Measurements from ENCODE around the gene FREM3. TPM values are rescaled to one million over a fixed set of nuclear protein-coding genes. Genes with fewer than 3 reads are reported as not detected.

The FREM3 gene
- total RNA-seq, 1 experiment from 2014 or later = not detected

DNA sequence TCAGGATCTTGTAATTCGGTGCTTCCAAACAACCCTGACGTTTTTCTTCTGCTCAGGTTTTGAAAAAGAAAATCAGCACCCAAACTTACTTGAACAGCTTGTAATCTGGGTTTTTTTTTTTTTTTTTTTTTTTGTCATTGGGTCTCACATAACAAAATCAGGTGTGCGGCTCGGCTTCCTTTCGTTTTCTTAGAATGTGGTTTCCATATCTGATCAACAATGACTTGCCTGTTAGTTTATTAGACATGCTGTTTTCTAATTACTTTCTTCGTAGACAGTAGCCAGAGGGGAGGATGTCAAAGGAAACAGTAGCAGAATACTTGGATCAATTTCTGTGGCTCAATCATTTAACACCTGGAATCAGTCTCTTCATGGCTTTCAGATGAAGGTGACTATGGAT, 890 bp upstream of the FREM3 start:
- TF ChIP-seq CTCF (conservative IDR thresholded peaks at IDR 0.05) = no peak
- DNase-seq = no peak
- Histone ChIP-seq H2BK12ac (ENCODE audit: insufficient read length, low read depth, low read length) (no peak overlapping the region), H4K8ac (replicated peaks; ENCODE audit: insufficient read length, low read depth, low read length) (no peak overlapping the region), H3K9me3 (ENCODE audit: control insufficient read depth, low read depth, low read length) (no peaks in the 10 kb centered on the region), H4K5ac (ENCODE audit: insufficient read length, low read depth, low read length) (no peak overlapping the region), H3K23ac (ENCODE audit: insufficient read length, low read depth, low read length) (no peak overlapping the region), H3K4ac (ENCODE audit: low read depth, low read length) (no peak overlapping the region), H3K14ac (ENCODE audit: insufficient read depth, low read length) (no peak overlapping the region), H3K27me3 (ENCODE audit: insufficient read depth, low read length) (peaks cover 21% of the 10 kb centered on the region), H3K18ac (ENCODE audit: insufficient read length, low read depth, low read length) (no peak overlapping the region), H3K4me1 (ENCODE audit: insufficient read depth, low read length) (no peaks in the 10 kb centered on the region), H2BK120ac (ENCODE audit: low read depth, low read length, poor library complexity, severe bottlenecking) (no peak overlapping the region), H2BK15ac (ENCODE audit: low read depth, low read length) (no peak overlapping the region), H4K20me1 (ENCODE audit: control insufficient read depth, insufficient read depth, insufficient read length) (no peaks in the 10 kb centered on the region), H2BK5ac (ENCODE audit: insufficient read length, low read length) (no peak overlapping the region), H2BK20ac (ENCODE audit: low read depth, low read length, poor library complexity, severe bottlenecking) (no peak overlapping the region), H3K79me1 (ENCODE audit: insufficient read depth, low read depth, low read length, poor library complexity, severe bottlenecking) (no peaks in the 10 kb centered on the region), H3K27ac (ENCODE audit: insufficient read length, low read depth, low read length) (no peak overlapping the region), H3K4me2 (ENCODE audit: insufficient read depth, insufficient read length, low read length) (peak overlapping the region; percentile 78), H3K56ac (ENCODE audit: insufficient read length, low read depth, low read length) (no peak overlapping the region), H3K9ac (ENCODE audit: extremely low read depth, insufficient read length, low read length) (no peak overlapping the region), H4K91ac (ENCODE audit: insufficient read length, low read depth, low read length) (no peak overlapping the region), H2AFZ (ENCODE audit: low read length) (no peak overlapping the region), H3K23me2 (ENCODE audit: insufficient read length, low read depth, low read length, poor library complexity, severe bottlenecking) (peaks cover 14% of the 10 kb centered on the region), H3K79me2 (ENCODE audit: insufficient read depth, low read length) (no peaks in the 10 kb centered on the region), H3T11ph (ENCODE audit: low read length) (no peak overlapping the region), H2AK5ac (ENCODE audit: insufficient read length, low read length) (no peak overlapping the region)
- no CpG with 5 or more reads among the region's 6 CpGs for WGBS (ENCODE audit: extremely low coverage, insufficient read length, low lambda C conversion rate)
- Mint-ChIP-seq H3K27ac (no peak overlapping the region), H3K4me3 (peak overlapping the region; percentile 66 to 84), H3K9me3 (peaks cover 0 to 9% of the 10 kb centered on the region in 2 experiments; a peak in 1 of 5 replicates), H3K36me3 (ENCODE audit: insufficient read depth in 1 of 3, low read depth in 3 of 3) (no peaks in the 10 kb centered on the region; a peak in 2 of 7 replicates), H3K27me3 (ENCODE audit: low read depth) (peaks cover 87% of the 10 kb centered on the region), H3K4me1 (peaks cover 6 to 7% of the 10 kb centered on the region in 2 experiments; a peak in 3 of 4 replicates)

Measured in H9 (cell line).